Stomach (tissue), 4 donors: Measurements from ENCODE around the gene CELF5.

Experiments
- EP300 ChIP-seq: sonication (generic); formaldehyde crosslinking; IDR thresholded peaks from one replicate; pipeline ENCODE4 v1.6.1; 2017; ENCODE audit warnings: antibody characterized with exemption
- POLR2A ChIP-seq, 4 donors: fragments of 450-650 bp; IDR thresholded peaks; one replicate each; pipeline ENCODE4 v1.6.1; 2016; ENCODE audit warnings: antibody characterized with exemption in 4 of 4, control low read depth in 2 of 4, mild to moderate bottlenecking in 1 of 4, moderate library complexity in 1 of 4
- POLR2AphosphoS5 ChIP-seq, 3 donors: sonication (generic); formaldehyde crosslinking; IDR thresholded peaks; one replicate each; pipeline ENCODE4 v1.6.1; 2016; ENCODE audit warnings: antibody characterized with exemption in 3 of 3
- TF ChIP-seq, protein P1 (sequence below), 7 experiments: fragments of 450-650 bp in 4 of 7; fragments of 200-600 bp in 3 of 7; sonication (generic) in 3 of 7; IDR thresholded peaks; one replicate each; pipeline ENCODE4 v1.5.1; 2016 to 2019; ENCODE audit warnings: antibody characterized with exemption in 7 of 7, control low read depth in 2 of 7, mild to moderate bottlenecking in 1 of 7

DNA sequence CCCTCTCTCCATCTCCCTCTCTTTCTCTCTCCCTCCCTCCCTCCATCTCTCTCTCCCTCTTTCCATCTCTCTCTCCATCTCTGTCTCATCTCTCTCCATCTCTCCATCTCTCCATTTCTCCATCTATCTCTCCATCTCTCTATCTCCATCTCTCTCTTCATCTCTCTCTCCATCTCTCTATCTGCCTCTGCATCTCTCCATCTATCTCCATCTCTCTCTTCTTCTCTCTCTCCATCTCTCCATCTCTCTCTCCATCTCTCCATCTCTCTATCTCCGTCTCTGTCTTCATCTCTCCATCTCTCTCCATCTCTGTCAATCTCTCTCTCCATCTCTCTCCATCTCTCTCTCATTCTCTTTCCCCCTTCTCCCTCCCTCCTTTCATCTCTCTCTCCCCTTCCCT lies 85.8 kb downstream of the CELF5 start:
- TF ChIP-seq, protein P1, sequence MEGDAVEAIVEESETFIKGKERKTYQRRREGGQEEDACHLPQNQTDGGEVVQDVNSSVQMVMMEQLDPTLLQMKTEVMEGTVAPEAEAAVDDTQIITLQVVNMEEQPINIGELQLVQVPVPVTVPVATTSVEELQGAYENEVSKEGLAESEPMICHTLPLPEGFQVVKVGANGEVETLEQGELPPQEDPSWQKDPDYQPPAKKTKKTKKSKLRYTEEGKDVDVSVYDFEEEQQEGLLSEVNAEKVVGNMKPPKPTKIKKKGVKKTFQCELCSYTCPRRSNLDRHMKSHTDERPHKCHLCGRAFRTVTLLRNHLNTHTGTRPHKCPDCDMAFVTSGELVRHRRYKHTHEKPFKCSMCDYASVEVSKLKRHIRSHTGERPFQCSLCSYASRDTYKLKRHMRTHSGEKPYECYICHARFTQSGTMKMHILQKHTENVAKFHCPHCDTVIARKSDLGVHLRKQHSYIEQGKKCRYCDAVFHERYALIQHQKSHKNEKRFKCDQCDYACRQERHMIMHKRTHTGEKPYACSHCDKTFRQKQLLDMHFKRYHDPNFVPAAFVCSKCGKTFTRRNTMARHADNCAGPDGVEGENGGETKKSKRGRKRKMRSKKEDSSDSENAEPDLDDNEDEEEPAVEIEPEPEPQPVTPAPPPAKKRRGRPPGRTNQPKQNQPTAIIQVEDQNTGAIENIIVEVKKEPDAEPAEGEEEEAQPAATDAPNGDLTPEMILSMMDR (IDR thresholded peaks at IDR 0.05), result no peak
- TF ChIP-seq POLR2A (IDR thresholded peaks at IDR 0.05) (no peak), POLR2AphosphoS5 (IDR thresholded peaks at IDR 0.05) (no peak), EP300 (no peak)
